NCI-H128 (cell line): ENCODE results near the gene CEP57.

ENCODE experiments used
- DNase-seq: peaks from one replicate; lab custom pipeline; 2025; ENCODE audit not compliant: unreplicated experiment; lab: John Stamatoyannopoulos, UW

CEP57 gene

DNA sequence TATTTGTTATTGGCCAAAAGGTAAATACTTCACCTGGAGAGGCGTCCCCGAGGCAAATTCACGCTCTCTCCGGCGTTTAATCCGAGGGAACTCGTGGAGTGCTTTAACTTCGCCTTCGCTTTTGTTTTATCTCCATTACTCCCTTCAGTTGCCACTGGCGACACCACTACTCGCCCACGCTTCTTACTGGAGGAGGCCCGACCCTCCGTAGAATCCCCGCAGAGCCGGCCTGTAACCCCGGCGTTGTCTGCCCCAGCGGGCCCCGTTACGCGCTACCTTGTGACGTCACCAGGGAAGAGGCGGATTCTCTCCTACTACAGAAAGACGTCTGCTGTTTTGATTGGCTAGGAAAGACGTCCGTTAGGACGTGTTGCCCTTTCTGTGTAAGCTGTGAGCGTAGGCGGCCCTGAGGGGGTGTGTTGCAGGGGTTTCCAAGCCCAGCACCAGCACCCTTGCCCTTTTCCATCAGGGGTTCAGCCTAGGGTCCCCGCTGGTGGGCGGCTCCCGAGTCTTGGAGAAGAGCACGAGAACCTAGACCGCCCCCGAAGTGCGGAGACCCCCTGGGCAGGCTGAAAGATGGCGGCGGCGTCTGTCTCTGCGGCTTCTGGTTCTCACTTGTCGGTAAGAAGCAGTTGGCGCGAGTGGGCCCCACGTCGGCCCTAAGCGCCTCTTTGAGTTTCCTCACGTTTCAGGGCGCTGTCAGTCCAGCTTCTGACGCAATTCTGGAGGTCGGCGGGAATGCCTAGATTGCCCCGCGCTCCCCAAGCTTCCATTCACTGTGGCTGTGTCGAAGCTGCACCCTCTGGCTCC is at the start of gene CEP57:
CEP57 (plus strand) TSS at position 376 of the 810 bp plus-strand sequence; CDS start at position 577, 201 bp downstream.
- peak; percentile 90 for DNase-seq

- DNase-seq, result no peak
Measured at GRCh38 chr11:95750101-95750500, 40.2 kb upstream of the CEP57 start.

- DNase-seq, result no peak
Measured at GRCh38 chr11:95751515-95751914, 38.8 kb upstream of the CEP57 start.

DNA sequence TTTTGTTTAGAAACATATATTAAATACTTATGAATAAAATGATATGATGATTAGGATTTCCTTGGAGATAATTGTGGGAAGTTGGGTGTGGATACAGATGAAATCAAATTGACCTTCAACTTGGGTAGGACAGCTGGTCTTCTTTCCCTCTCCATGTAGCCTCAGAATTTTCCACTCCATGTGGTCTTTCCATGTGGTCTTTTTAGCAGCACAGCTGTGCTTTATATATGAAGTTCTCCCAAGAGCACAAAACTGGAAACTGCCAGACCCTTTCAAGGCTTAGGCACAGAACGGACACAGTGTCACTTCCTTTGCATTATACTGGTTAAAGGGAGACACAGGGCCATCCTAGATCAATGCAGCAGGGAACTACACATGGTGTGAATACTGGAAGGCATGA is 29.4 kb upstream of the CEP57 start:
- DNase-seq, result no peak

DNA sequence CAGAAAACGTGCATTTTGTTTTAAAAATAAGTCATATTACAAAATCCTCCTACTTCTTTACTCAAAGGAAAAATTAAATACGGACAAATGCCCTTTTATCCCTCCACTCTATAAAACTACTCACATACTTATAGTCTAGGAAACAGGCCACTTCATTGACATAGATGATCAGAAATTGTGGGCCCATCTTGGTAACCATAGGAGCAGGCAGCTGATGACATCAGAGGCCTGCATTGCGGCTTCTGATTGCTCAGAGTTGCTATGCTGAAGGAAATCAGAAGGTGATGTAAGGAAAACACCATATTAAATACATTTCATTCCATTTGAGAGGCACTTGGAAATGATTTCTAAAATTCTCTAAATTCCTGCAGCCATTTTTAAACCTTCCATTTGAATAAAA is 27.8 kb upstream of the CEP57 start:
- DNase-seq, result no peak

- DNase-seq, result peak; percentile 42
Measured at GRCh38 chr11:95764267-95764898, 25.9 kb upstream of the CEP57 start.

- no peak for DNase-seq
Measured at GRCh38 chr11:95766701-95767100, 23.6 kb upstream of the CEP57 start.

- DNase-seq, result no peak
Measured at GRCh38 chr11:95767498-95767897, 22.8 kb upstream of the CEP57 start.

GRCh38 chr11:95768521-95768920 is 21.8 kb upstream of the CEP57 start:
- no peak for DNase-seq

- no peak for DNase-seq
Measured at GRCh38 chr11:95776859-95777258, 13.4 kb upstream of the CEP57 start.

DNA sequence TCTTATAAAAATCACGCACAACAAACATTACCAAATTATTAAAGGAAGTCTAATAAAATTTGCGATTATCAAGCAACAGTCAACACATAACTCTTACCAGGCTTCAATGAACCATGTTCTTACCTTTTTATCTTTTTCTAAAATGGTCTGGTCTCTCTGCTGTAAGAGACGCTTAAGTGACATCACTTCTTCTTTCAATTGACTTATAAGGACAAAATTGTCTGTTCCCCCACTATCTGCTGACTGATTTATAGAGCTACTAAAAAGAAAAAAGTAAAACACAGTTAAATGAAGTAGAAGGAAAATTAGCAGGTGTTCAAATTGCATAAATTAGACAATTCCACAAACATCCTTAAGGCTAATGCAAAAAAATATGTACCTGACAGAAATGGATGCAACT is 11.6 kb upstream of the CEP57 start:
- no peak for DNase-seq

DNA sequence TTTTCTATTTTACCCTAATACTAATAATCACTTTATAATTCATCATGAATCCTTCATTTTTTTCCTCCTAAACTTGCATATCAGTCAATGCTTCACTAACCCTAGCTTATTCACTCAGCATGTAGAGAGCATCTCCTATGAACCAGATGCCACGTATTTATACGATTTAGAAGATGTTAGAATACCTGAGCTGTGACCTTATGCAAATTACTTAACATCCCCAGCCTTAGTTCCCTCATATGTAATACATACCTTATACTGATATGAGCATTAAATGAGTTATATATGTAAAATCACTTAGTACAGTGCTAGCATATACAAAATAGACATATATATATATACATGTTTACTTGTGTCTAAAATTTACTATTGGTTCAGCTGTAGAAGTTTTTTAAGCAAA is 9.8 kb upstream of the CEP57 start:
- no peak for DNase-seq

DNA sequence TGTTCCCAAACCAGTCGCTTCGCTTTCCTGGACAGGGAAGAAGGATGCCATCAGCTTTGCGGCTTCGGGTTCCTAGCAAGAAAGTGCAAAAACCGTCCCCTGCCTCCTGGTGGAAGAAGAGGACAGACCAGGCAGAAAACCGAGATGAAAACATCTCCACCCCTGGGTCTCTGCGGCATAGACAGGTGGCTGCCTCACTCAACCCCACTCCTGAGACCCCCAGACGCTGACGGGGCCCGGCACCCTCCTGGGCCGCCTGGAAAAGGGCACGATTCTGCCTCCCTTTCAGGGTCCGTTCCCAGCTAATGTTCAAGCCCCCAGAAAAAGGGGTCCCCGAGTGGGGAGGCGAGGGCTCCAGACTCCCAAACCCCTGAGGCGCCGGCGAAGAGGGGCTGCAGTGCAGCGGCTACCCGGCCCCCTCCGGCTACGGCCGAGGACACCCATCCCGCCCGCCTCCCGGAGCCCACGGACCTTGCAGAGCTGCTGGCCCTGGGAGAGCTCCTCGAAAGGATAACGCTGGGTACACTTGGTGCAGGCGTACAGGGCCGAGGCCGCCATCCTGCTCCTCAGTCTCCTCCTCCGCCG is 1.3 kb upstream of the CEP57 start:
- no peak for DNase-seq

GRCh38 chr11:95789506-95790122 is 684 bp upstream of the CEP57 start, which contains the start of gene FAM76B:
Gene FAM76B (minus strand): TSS chr11:95789782. CDS start chr11:95789478, 304 bp downstream.
- peak; percentile 98 for DNase-seq

- peak; percentile 36 for DNase-seq
Measured at GRCh38 chr11:95790933-95791708, 823 bp downstream of the CEP57 start.

DNA sequence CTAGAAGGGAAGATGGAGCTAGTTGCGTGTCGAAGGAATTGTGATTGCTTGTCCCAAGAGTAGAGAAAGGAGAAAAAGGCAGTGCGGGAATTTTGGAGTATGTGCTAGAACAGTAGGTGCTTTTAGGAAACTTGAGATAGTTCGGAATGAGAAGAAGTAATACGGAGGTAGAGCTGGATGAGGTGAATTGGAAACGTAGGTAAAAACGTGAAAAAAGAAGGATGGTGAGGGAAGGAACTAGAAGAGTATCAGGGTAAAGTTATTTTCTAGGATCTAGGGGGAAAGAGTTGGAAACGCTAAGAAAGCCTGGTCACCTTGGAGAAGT is 1.4 kb downstream of the CEP57 start:
- no peak for DNase-seq

- no peak for DNase-seq
Measured at GRCh38 chr11:95792200-95792599, 1.9 kb downstream of the CEP57 start.

- no peak for DNase-seq
Measured at GRCh38 chr11:95792700-95793099, 2.4 kb downstream of the CEP57 start.

DNA sequence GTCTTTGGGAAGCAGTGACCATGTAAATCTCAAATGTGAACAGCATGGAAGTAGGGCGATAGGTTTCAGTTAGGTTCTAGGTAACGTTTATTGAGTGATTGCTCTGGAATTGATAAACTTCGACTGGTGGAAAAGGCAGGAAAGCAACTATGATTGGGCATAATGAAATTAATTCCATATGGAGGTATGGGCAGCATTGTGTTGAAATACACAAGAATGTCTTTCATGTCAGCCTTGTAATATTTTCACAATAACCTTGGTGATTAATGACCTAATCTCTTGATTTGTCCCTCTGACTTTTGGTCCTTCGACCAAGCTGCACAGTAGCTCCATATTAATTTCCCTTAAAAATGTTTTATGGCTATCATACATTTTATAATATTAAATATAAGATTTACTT is 2.8 kb downstream of the CEP57 start:
- no peak for DNase-seq

DNA sequence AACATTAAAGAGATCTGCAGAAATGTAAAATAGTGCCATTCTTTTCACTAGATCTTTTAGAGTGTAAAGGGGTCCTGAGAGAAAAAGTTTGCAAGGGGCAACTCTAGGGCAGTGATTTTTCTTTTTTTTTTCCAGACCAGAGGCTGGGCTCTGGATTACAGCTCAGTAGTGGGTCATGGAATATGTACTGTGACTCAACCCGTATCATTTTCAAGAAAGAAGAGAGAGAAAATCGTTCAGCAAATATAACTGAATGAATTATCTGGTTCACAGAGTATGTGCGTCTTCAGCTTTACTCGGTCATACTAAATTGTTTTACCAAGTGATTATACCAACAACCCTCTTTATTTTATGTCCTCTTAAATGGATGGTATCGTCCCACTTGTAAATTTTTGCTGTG is 3.8 kb downstream of the CEP57 start:
- DNase-seq, result no peak
